Keratinocyte (primary cell): ENCODE results near the gene MAP9. TPM values are rescaled to one million over a fixed set of nuclear protein-coding genes. Genes with fewer than 3 reads are reported as not detected.

Source experiments
- DNase-seq: peaks from one replicate; pipeline ENCODE4 v3.0.0-alpha.2; 2011; ENCODE audit warnings: low read depth, missing footprints, low spot score
- FAIRE-seq: peaks from 2 replicates; lab custom pipeline; 2011; peaks lifted over from hg19 to GRCh38; lab: Jason Lieb, UNC
- H2AFZ ChIP-seq: 2 replicates; pipeline ENCODE4 v1.6.0; 2012; ENCODE audit warnings: low read length, control low read depth, inconsistent platforms; ENCODE audit not compliant: control insufficient read depth
- H3K27ac ChIP-seq: 2 replicates; pipeline ENCODE4 v1.5.1; 2011; ENCODE audit warnings: low read length; ENCODE audit not compliant: control insufficient read depth, insufficient read depth
- H3K27me3 ChIP-seq: 3 replicates; pipeline ENCODE4 v1.6.0; 2011; ENCODE audit warnings: low read length; ENCODE audit not compliant: control insufficient read depth, insufficient read depth; ENCODE audit errors: extremely low read depth
- H3K36me3 ChIP-seq, 2 experiments: 2 replicates in 1 of 2; 3 replicates in 1 of 2; pipeline ENCODE4 v1.5.1; 2011; ENCODE audit warnings: low read length in 2 of 2, mild to moderate bottlenecking in 1 of 2; ENCODE audit not compliant: control insufficient read depth in 2 of 2, insufficient read depth in 2 of 2; ENCODE audit errors: extremely low read depth in 1 of 2
- H3K4me1 ChIP-seq: 3 replicates; pipeline ENCODE4 v1.5.1; 2011; ENCODE audit warnings: low read length; ENCODE audit not compliant: control insufficient read depth, insufficient read depth; ENCODE audit errors: extremely low read depth
- H3K4me2 ChIP-seq: 3 replicates; pipeline ENCODE4 v1.6.0; 2011; ENCODE audit warnings: low read depth, low read length; ENCODE audit not compliant: control insufficient read depth, insufficient read depth; ENCODE audit errors: extremely low read depth
- H3K4me3 ChIP-seq, 3 experiments: fragments of 200-600 bp in 1 of 3; sonication (generic) in 1 of 3; 2 replicates in 2 of 3; 3 replicates in 1 of 3; pipeline ENCODE4 v1.5.1; 2011 to 2016; ENCODE audit warnings: low read length in 3 of 3, mild to moderate bottlenecking in 3 of 3, control low read depth in 2 of 3, inconsistent platforms in 1 of 3, low read depth in 1 of 3, mixed read lengths in 1 of 3, mixed run types in 1 of 3, moderate library complexity in 1 of 3; ENCODE audit not compliant: control insufficient read depth in 2 of 3, insufficient read depth in 2 of 3; ENCODE audit errors: extremely low read depth in 1 of 3
- H3K79me2 ChIP-seq: 2 replicates; pipeline ENCODE4 v1.6.0; 2012; ENCODE audit warnings: low read length; ENCODE audit not compliant: control insufficient read depth, insufficient read depth
- H3K9ac ChIP-seq: 3 replicates; pipeline ENCODE4 v1.6.0; 2011; ENCODE audit warnings: low read length; ENCODE audit not compliant: control insufficient read depth, insufficient read depth; ENCODE audit errors: extremely low read depth
- H3K9me1 ChIP-seq: 3 replicates; pipeline ENCODE4 v1.6.0; 2011; ENCODE audit warnings: low read length; ENCODE audit not compliant: control insufficient read depth, insufficient read depth; ENCODE audit errors: extremely low read depth
- H3K9me3 ChIP-seq: 2 replicates; pipeline ENCODE4 v1.5.1; 2012; ENCODE audit warnings: low read depth, low read length; ENCODE audit not compliant: control insufficient read depth
- H4K20me1 ChIP-seq: 3 replicates; pipeline ENCODE4 v1.6.0; 2011; ENCODE audit warnings: low read length; ENCODE audit not compliant: control insufficient read depth, insufficient read depth; ENCODE audit errors: extremely low read depth
- EZH2 ChIP-seq: IDR thresholded peaks from one replicate; pipeline ENCODE4 v1.6.1; 2012; ENCODE audit warnings: inconsistent platforms, mild to moderate bottlenecking, low read length, moderate library complexity
- dilution Hi-C: fragments of 300-500 bp; cut with MboI; formaldehyde crosslinking; loops from one replicate; pipeline ENCODE4 v1.7.0; 2020; ENCODE audit warnings: low sequenced_read_pairs; ENCODE audit not compliant: extremely low pct_ligation_motif_present
- polyA plus RNA-seq, 5 experiments: library from polyadenylated mRNA; depleted of rRNA in 3 of 5; stranded (reverse) in 3 of 5; stranded (forward) in 1 of 5; unstranded in 1 of 5; fragments of >200 nt; gene quantifications; 1 replicate in 1 of 5; 2 replicates in 3 of 5; 3 replicates in 1 of 5; pipeline versions ENCODE4 v1.2.1 to v1.2.3, GENCODE V29; 2011 to 2012; ENCODE audit warnings: missing spikeins in 2 of 5, low read depth in 1 of 5, low replicate concordance in 1 of 5
- TF ChIP-seq, protein P1 (sequence below), 3 experiments: IDR thresholded peaks in 1 of 3; conservative IDR thresholded peaks in 1 of 3; optimal IDR thresholded peaks in 1 of 3; 2 replicates in 2 of 3; 3 replicates in 1 of 3; pipeline versions ENCODE3 to v1.5.1; 2011; ENCODE audit warnings: low read length in 3 of 3, mild to moderate bottlenecking in 3 of 3, moderate library complexity in 2 of 3, control low read depth in 1 of 3, inconsistent platforms in 1 of 3; ENCODE audit not compliant: insufficient read depth in 2 of 3; ENCODE audit errors: extremely low read depth in 1 of 3

The MAP9 gene
- polyA plus RNA-seq, 1 donor (not counting 4 experiments of a cell fraction or from before 2014, with no cell fraction given), result 7.4 TPM

DNA sequence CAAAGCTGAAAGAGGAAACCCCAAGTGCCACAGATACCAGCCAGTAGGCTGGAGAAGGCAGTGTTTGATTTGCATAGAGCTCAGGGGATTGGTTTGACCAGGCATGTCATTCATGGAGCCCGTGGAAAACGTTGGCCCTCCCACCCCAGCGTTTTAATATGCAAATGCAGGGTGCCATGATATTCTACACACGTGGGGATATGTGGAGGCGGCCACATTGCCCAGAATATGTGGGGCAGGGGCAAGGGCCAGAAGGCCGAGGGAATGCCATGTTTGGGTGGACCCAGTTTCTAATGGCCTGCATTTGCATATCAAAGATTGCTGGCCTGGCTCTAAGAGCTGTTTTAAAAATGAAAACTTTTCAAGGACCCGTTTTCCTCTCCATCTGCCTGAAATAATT lies 71.1 kb downstream of the MAP9 start:
- Histone ChIP-seq H3K4me1 (no peaks in the 10 kb centered on the region), H2AFZ (no peak overlapping the region), H3K9me1 (no peaks in the 10 kb centered on the region), H3K9ac (no peak overlapping the region), H3K36me3 (no peaks in the 10 kb centered on the region), H3K27ac (no peak overlapping the region), H3K9me3 (no peaks in the 10 kb centered on the region), H3K4me3 (no peak overlapping the region), H3K4me2 (no peak overlapping the region), H3K27me3 (no peaks in the 10 kb centered on the region), H3K79me2 (no peaks in the 10 kb centered on the region), H4K20me1 (no peaks in the 10 kb centered on the region)
- no peak for FAIRE-seq
- DNase-seq, result no peak
- TF ChIP-seq, protein P1, sequence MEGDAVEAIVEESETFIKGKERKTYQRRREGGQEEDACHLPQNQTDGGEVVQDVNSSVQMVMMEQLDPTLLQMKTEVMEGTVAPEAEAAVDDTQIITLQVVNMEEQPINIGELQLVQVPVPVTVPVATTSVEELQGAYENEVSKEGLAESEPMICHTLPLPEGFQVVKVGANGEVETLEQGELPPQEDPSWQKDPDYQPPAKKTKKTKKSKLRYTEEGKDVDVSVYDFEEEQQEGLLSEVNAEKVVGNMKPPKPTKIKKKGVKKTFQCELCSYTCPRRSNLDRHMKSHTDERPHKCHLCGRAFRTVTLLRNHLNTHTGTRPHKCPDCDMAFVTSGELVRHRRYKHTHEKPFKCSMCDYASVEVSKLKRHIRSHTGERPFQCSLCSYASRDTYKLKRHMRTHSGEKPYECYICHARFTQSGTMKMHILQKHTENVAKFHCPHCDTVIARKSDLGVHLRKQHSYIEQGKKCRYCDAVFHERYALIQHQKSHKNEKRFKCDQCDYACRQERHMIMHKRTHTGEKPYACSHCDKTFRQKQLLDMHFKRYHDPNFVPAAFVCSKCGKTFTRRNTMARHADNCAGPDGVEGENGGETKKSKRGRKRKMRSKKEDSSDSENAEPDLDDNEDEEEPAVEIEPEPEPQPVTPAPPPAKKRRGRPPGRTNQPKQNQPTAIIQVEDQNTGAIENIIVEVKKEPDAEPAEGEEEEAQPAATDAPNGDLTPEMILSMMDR (optimal IDR thresholded peaks at IDR 0.05 in 1 of 3, IDR thresholded peaks at IDR 0.05 in 1 of 3, conservative IDR thresholded peaks at IDR 0.05 in 1 of 3; ENCODE audit: extremely low read depth in 1 of 3, insufficient read depth in 2 of 3, low read length in 3 of 3), result no peak
- no peak for TF ChIP-seq EZH2
- dilution Hi-C loops, result no loop called here

DNA sequence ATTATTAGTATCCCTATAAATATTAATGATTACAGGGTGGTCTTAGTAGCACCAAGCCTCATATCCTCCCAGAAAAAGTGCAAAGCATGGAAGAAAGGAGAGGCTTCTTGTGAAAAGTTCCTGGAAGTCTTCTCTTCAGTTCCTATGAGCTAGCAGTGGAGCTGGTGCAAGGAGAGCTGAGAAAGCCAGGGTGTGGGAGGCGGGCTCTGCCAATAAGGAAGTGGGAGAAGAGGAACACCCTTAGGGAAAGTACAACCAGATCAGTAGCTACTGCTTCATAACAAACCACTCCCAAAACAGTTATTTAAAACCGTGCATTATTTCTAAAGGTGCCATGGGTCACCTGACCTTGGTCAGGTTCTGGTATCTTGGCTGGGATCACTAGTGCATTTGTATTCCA lies 72.4 kb downstream of the MAP9 start:
- no peaks in the 10 kb centered on the region for H3K79me2 ChIP-seq
- H4K20me1 ChIP-seq, result no peaks in the 10 kb centered on the region
- no peak overlapping the region for H3K9ac ChIP-seq
- H3K27ac ChIP-seq, result no peak overlapping the region
- no peak overlapping the region for H3K4me3 ChIP-seq
- no peak for FAIRE-seq
- H3K4me1 ChIP-seq, result no peaks in the 10 kb centered on the region
- no peak overlapping the region for H2AFZ ChIP-seq
- dilution Hi-C loops, result no loop called here
- no peaks in the 10 kb centered on the region for H3K27me3 ChIP-seq
- no peaks in the 10 kb centered on the region for H3K36me3 ChIP-seq
- TF ChIP-seq EZH2, result no peak
- TF ChIP-seq, protein P1 (optimal IDR thresholded peaks at IDR 0.05 in 1 of 3, IDR thresholded peaks at IDR 0.05 in 1 of 3, conservative IDR thresholded peaks at IDR 0.05 in 1 of 3; ENCODE audit: extremely low read depth in 1 of 3, insufficient read depth in 2 of 3, low read length in 3 of 3), result no peak
- no peaks in the 10 kb centered on the region for H3K9me3 ChIP-seq
- H3K4me2 ChIP-seq, result no peak overlapping the region
- no peak for DNase-seq
- no peaks in the 10 kb centered on the region for H3K9me1 ChIP-seq
